Measurements from ENCODE around the gene DHRS7. TPM values are rescaled to one million over a fixed set of nuclear protein-coding genes. Genes with fewer than 3 reads are reported as not detected.

Gene DHRS7
- polyA plus RNA-seq, 1 donor (not counting 4 experiments of a cell fraction or from before 2014, with no cell fraction given): 79.2 TPM

GRCh38 chr14:60111732-60112131 is 53.5 kb downstream of the DHRS7 start:
- FAIRE-seq (no peak), DNase-seq (ENCODE audit: low read depth, low spot score) (no peak)
- no peak overlapping the region for H3K4me2 ChIP-seq (ENCODE audit: control insufficient read depth, extremely low read depth, insufficient read depth, low read depth, low read length)
- H3K36me3 ChIP-seq (ENCODE audit: control insufficient read depth in 2 of 2, extremely low read depth in 1 of 2, insufficient read depth in 2 of 2, low read length in 2 of 2): peaks cover 7 to 9% of the 10 kb centered on the region in 2 experiments
- peaks cover 9% of the 10 kb centered on the region for H3K4me1 ChIP-seq (ENCODE audit: control insufficient read depth, extremely low read depth, insufficient read depth, low read length)
- no peak overlapping the region for H3K4me3 ChIP-seq (ENCODE audit: control insufficient read depth in 2 of 3, extremely low read depth in 1 of 3, insufficient read depth in 2 of 3, low read depth in 1 of 3, low read length in 3 of 3)
- no peaks in the 10 kb centered on the region for H3K9me3 ChIP-seq (ENCODE audit: control insufficient read depth, low read depth, low read length)
- H4K20me1 ChIP-seq (ENCODE audit: control insufficient read depth, extremely low read depth, insufficient read depth, low read length): no peaks in the 10 kb centered on the region
- dilution Hi-C loops (cut with MboI; ENCODE audit: extremely low pct_ligation_motif_present, low sequenced_read_pairs): no loop called here
- H3K27ac ChIP-seq (ENCODE audit: control insufficient read depth, insufficient read depth, low read length): no peak overlapping the region
- no peak overlapping the region for H3K9ac ChIP-seq (ENCODE audit: control insufficient read depth, extremely low read depth, insufficient read depth, low read length)
- no peak overlapping the region for H2AFZ ChIP-seq (ENCODE audit: control insufficient read depth, low read length)
- no peak for TF ChIP-seq CTCF (optimal IDR thresholded peaks at IDR 0.05 in 1 of 3, IDR thresholded peaks at IDR 0.05 in 1 of 3, conservative IDR thresholded peaks at IDR 0.05 in 1 of 3; ENCODE audit: extremely low read depth in 1 of 3, insufficient read depth in 2 of 3, low read length in 3 of 3)
- TF ChIP-seq EZH2 (IDR thresholded peaks at IDR 0.05; ENCODE audit: low read length): no peak
- H3K9me1 ChIP-seq (ENCODE audit: control insufficient read depth, extremely low read depth, insufficient read depth, low read length): peaks cover 3% of the 10 kb centered on the region
- H3K27me3 ChIP-seq (ENCODE audit: control insufficient read depth, extremely low read depth, insufficient read depth, low read length): no peaks in the 10 kb centered on the region
- peaks cover 56% of the 10 kb centered on the region for H3K79me2 ChIP-seq (ENCODE audit: control insufficient read depth, insufficient read depth, low read length)

DNA sequence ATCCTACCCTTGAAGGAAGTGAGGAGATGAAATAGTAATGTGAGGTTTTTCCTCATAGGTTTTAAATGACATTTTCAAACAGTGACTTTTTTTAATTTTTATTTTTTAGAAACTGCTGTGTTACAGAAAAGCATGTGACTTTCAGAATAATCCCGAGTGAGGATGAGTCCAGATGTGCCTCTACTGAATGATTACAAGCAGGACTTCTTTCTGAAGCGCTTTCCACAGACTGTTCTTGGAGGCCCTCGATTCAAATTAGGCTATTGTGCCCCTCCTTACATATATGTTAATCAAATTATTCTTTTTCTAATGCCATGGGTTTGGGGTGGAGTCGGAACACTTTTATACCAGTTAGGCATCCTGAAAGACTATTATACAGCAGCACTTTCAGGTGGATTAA is 57.7 kb downstream of the DHRS7 start:
- H3K4me1 ChIP-seq (ENCODE audit: control insufficient read depth, extremely low read depth, insufficient read depth, low read length): no peaks in the 10 kb centered on the region
- no peaks in the 10 kb centered on the region for H3K27me3 ChIP-seq (ENCODE audit: control insufficient read depth, extremely low read depth, insufficient read depth, low read length)
- no peak overlapping the region for H3K27ac ChIP-seq (ENCODE audit: control insufficient read depth, insufficient read depth, low read length)
- no peaks in the 10 kb centered on the region for H4K20me1 ChIP-seq (ENCODE audit: control insufficient read depth, extremely low read depth, insufficient read depth, low read length)
- no peak overlapping the region for H3K4me2 ChIP-seq (ENCODE audit: control insufficient read depth, extremely low read depth, insufficient read depth, low read depth, low read length)
- no peaks in the 10 kb centered on the region for H3K9me3 ChIP-seq (ENCODE audit: control insufficient read depth, low read depth, low read length)
- DNase-seq (ENCODE audit: low read depth, low spot score): no peak
- H3K9me1 ChIP-seq (ENCODE audit: control insufficient read depth, extremely low read depth, insufficient read depth, low read length): peaks cover 3% of the 10 kb centered on the region
- dilution Hi-C loops (cut with MboI; ENCODE audit: extremely low pct_ligation_motif_present, low sequenced_read_pairs): no loop called here
- no peak for FAIRE-seq
- H3K36me3 ChIP-seq (ENCODE audit: control insufficient read depth in 2 of 2, extremely low read depth in 1 of 2, insufficient read depth in 2 of 2, low read length in 2 of 2): peaks cover 7 to 9% of the 10 kb centered on the region in 2 experiments
- no peak overlapping the region for H3K9ac ChIP-seq (ENCODE audit: control insufficient read depth, extremely low read depth, insufficient read depth, low read length)
- TF ChIP-seq EZH2 (IDR thresholded peaks at IDR 0.05; ENCODE audit: low read length): no peak
- H2AFZ ChIP-seq (ENCODE audit: control insufficient read depth, low read length): no peak overlapping the region
- peaks cover 77% of the 10 kb centered on the region for H3K79me2 ChIP-seq (ENCODE audit: control insufficient read depth, insufficient read depth, low read length)
- H3K4me3 ChIP-seq (ENCODE audit: control insufficient read depth in 2 of 3, extremely low read depth in 1 of 3, insufficient read depth in 2 of 3, low read depth in 1 of 3, low read length in 3 of 3): no peak overlapping the region

GRCh38 chr14:60106339-60106738 is 58.9 kb downstream of the DHRS7 start:
- DNase-seq (ENCODE audit: low read depth, low spot score) (no peak), FAIRE-seq (no peak)
- Histone ChIP-seq H3K79me2 (ENCODE audit: control insufficient read depth, insufficient read depth, low read length) (peaks cover 81% of the 10 kb centered on the region), H4K20me1 (ENCODE audit: control insufficient read depth, extremely low read depth, insufficient read depth, low read length) (no peaks in the 10 kb centered on the region), H3K4me2 (ENCODE audit: control insufficient read depth, extremely low read depth, insufficient read depth, low read depth, low read length) (no peak overlapping the region), H3K4me1 (ENCODE audit: control insufficient read depth, extremely low read depth, insufficient read depth, low read length) (peaks cover 2% of the 10 kb centered on the region), H3K36me3 (ENCODE audit: control insufficient read depth in 2 of 2, extremely low read depth in 1 of 2, insufficient read depth in 2 of 2, low read length in 2 of 2) (peaks cover 7 to 9% of the 10 kb centered on the region in 2 experiments), H3K27ac (ENCODE audit: control insufficient read depth, insufficient read depth, low read length) (no peak overlapping the region), H3K9ac (ENCODE audit: control insufficient read depth, extremely low read depth, insufficient read depth, low read length) (no peak overlapping the region), H3K27me3 (ENCODE audit: control insufficient read depth, extremely low read depth, insufficient read depth, low read length) (no peaks in the 10 kb centered on the region), H3K4me3 (ENCODE audit: control insufficient read depth in 2 of 3, extremely low read depth in 1 of 3, insufficient read depth in 2 of 3, low read depth in 1 of 3, low read length in 3 of 3) (no peak overlapping the region), H2AFZ (ENCODE audit: control insufficient read depth, low read length) (no peak overlapping the region), H3K9me1 (ENCODE audit: control insufficient read depth, extremely low read depth, insufficient read depth, low read length) (peaks cover 3% of the 10 kb centered on the region), H3K9me3 (ENCODE audit: control insufficient read depth, low read depth, low read length) (no peaks in the 10 kb centered on the region)
- dilution Hi-C loops (cut with MboI; ENCODE audit: extremely low pct_ligation_motif_present, low sequenced_read_pairs): no loop called here
- no peak for TF ChIP-seq CTCF (optimal IDR thresholded peaks at IDR 0.05 in 1 of 3, IDR thresholded peaks at IDR 0.05 in 1 of 3, conservative IDR thresholded peaks at IDR 0.05 in 1 of 3; ENCODE audit: extremely low read depth in 1 of 3, insufficient read depth in 2 of 3, low read length in 3 of 3)
- TF ChIP-seq EZH2 (IDR thresholded peaks at IDR 0.05; ENCODE audit: low read length): no peak

All from keratinocyte (primary cell).